Measurements from ENCODE around the gene AP1S1.

GRCh38 chr7:101137651-101138212 is 16.5 kb upstream of the AP1S1 start:
- TF ChIP-seq ELF4 (IDR thresholded peaks at IDR 0.05), result no peak
- TF ChIP-seq FOXK2 (IDR thresholded peaks at IDR 0.05), result no peak
- TF ChIP-seq BHLHE40 (IDR thresholded peaks at IDR 0.05; ENCODE audit: borderline replicate concordance), result no peak
- no peak for TF ChIP-seq FOXM1 (IDR thresholded peaks at IDR 0.05; ENCODE audit: borderline replicate concordance)
- no peak for TF ChIP-seq CTBP1 (IDR thresholded peaks at IDR 0.05; ENCODE audit: borderline replicate concordance)
- TF ChIP-seq SUZ12 (IDR thresholded peaks at IDR 0.05), result no peak
- TF ChIP-seq NFRKB (IDR thresholded peaks at IDR 0.05), result no peak
- no peak for TF ChIP-seq PKNOX1 (IDR thresholded peaks at IDR 0.05)
- no peak for TF ChIP-seq FOXA1 (IDR thresholded peaks at IDR 0.05)
